ENCODE results near the gene CD28. TPM values are rescaled to one million over a fixed set of nuclear protein-coding genes. Genes with fewer than 3 reads are reported as not detected.

CD28 gene
- total RNA-seq, 1 donor from 2014 or later = not detected

DNA sequence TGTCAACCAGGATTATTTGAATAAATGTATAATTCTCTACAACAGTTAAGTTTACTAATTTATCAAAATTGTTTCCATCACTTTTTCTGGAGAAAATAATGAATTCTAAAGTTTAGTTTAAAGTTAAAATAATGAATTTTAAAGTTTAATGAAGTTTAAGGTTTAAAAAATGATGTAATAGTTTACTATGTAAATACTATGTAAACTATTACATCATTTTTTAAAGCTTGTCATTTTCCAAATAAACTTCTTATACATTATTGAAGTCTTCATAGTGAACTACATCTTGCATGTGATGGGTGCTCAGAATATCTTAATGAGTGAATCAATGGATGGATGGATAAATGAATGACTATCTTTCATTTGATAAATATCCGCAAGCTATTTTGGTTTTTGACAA, 38.8 kb downstream of the CD28 start:
- peaks cover 5% of the 10 kb centered on the region for H3K4me1 Mint-ChIP-seq
- H3K27me3 Mint-ChIP-seq (ENCODE audit: low read depth) = peaks cover 3% of the 10 kb centered on the region
- H3K4me3 Mint-ChIP-seq = no peak overlapping the region
- no peaks in the 10 kb centered on the region for H3K36me3 Mint-ChIP-seq
- TF ChIP-seq, protein P1, sequence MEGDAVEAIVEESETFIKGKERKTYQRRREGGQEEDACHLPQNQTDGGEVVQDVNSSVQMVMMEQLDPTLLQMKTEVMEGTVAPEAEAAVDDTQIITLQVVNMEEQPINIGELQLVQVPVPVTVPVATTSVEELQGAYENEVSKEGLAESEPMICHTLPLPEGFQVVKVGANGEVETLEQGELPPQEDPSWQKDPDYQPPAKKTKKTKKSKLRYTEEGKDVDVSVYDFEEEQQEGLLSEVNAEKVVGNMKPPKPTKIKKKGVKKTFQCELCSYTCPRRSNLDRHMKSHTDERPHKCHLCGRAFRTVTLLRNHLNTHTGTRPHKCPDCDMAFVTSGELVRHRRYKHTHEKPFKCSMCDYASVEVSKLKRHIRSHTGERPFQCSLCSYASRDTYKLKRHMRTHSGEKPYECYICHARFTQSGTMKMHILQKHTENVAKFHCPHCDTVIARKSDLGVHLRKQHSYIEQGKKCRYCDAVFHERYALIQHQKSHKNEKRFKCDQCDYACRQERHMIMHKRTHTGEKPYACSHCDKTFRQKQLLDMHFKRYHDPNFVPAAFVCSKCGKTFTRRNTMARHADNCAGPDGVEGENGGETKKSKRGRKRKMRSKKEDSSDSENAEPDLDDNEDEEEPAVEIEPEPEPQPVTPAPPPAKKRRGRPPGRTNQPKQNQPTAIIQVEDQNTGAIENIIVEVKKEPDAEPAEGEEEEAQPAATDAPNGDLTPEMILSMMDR (IDR thresholded peaks at IDR 0.05; ENCODE audit: unreplicated experiment) = no peak
- H3K27ac Mint-ChIP-seq = no peak overlapping the region
- no peak for DNase-seq (ENCODE audit: low spot score in 2 of 2, unreplicated experiment in 2 of 2)
- H3K9me3 Mint-ChIP-seq = peaks cover 9% of the 10 kb centered on the region

DNA sequence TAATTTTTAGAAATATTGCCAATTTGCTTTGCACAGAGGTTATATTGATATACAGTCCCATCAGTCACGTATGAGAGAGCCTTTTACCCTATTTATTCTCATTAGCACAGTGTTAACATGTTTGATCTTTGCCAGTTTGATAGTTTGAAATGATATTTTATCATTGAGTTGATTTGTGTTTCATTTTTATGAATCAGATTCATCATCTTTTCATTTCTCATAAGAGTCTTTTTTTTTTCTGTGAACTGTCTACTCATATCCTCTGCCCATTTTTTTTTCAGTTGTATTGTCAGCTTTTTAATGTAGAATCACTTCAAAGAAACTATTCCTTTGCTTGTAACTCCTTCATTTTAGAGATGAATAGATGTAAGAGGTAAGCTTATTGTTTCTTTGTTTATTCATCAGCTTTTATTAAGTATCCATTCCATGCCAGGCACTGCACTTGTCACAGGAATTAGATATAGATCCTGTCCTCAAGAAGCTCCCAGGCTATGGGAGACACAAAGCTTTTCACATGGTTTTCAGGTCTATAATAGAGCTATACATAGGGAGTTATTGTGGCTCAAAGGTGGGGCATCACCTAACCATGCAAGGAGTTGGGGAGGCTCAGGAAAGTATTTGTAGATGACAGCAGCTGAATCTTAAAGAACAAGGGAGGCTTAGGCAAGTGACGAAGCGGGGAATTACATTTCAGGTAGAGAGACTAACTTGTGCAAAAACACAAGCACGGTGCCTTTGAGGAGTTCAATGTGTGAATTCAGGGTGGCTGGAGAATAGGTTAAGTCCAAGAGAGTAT, 42.1 kb downstream of the CD28 start:
- H3K36me3 Mint-ChIP-seq = no peaks in the 10 kb centered on the region
- no peaks in the 10 kb centered on the region for H3K4me1 Mint-ChIP-seq
- DNase-seq (ENCODE audit: low spot score in 2 of 2, unreplicated experiment in 2 of 2) = no peak
- H3K4me3 Mint-ChIP-seq = no peak overlapping the region
- peaks cover 14% of the 10 kb centered on the region for H3K9me3 Mint-ChIP-seq
- TF ChIP-seq, protein P1 (IDR thresholded peaks at IDR 0.05; ENCODE audit: unreplicated experiment) = no peak
- no peak overlapping the region for H3K27ac Mint-ChIP-seq
- H3K27me3 Mint-ChIP-seq (ENCODE audit: low read depth) = peaks cover 3% of the 10 kb centered on the region

DNA sequence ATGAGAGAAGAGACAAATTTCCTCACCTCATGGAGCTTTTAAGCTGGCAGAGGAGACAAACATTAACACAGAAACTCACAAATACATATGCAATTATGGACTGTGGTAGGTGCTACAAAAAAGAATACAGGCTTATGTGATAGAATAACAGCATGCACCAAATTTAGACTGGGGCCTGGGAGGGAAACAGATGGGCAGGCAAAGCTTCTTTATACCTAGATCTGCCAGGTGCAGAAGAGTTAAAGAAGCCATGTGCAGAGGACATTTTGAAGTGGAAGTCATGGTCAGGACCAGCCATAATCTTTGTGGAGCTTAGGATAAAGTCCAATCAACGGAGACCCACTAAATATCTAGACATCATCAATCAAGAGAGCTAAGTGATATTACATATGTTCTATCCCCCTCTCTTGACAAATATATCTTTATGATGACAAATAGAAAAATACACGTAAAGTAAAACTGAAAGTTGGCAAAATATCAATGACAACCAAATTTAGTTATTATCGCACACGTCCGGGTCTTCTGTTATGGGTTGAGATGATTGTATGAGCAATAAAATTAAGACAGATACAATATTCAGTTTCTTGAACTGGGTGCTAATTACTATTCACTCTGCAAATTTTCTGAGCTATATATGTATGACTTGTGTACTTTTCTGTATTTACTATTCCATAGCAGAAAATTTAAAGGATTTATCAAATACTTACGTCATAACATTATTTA, 44.1 kb downstream of the CD28 start:
- Mint-ChIP-seq H3K27me3 (ENCODE audit: low read depth) (peaks cover 3% of the 10 kb centered on the region), H3K36me3 (no peaks in the 10 kb centered on the region), H3K4me1 (no peaks in the 10 kb centered on the region), H3K9me3 (peaks cover 21% of the 10 kb centered on the region), H3K27ac (no peak overlapping the region), H3K4me3 (no peak overlapping the region)
- TF ChIP-seq, protein P1 (IDR thresholded peaks at IDR 0.05; ENCODE audit: unreplicated experiment) = no peak
- DNase-seq (ENCODE audit: low spot score in 2 of 2, unreplicated experiment in 2 of 2) = no peak

DNA sequence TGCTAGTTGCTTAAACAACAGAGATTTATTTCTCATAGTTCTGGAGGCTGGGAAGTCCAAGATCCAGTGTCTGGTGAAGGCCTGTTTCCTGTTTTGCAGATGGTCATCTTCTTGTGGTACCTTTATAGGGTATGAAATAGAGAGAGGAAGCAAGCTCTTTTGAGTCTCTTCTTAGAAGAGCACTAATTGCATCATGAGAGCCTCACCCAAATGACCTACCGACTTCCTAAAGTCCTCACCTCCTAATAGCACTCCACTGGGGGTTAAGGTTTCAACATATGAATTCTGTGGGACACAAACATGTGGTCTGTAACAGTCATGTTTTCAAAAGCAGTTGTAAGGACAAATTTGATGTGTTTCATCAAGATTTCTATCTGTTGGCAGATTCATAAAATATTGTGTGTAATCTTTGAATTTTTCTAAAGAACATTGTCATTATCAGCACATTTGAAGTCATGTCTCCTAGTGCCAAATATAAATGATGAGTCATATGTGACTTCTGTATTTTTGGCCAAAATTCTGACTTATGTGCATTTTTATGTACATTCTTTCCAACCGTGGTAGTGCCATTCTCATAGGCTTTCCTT, 45.3 kb downstream of the CD28 start:
- TF ChIP-seq, protein P1 (IDR thresholded peaks at IDR 0.05; ENCODE audit: unreplicated experiment) = no peak
- no peak overlapping the region for H3K4me3 Mint-ChIP-seq
- H3K36me3 Mint-ChIP-seq = peaks cover 6% of the 10 kb centered on the region
- H3K4me1 Mint-ChIP-seq = no peaks in the 10 kb centered on the region
- H3K9me3 Mint-ChIP-seq = peaks cover 32% of the 10 kb centered on the region
- H3K27ac Mint-ChIP-seq = no peak overlapping the region
- peaks cover 3% of the 10 kb centered on the region for H3K27me3 Mint-ChIP-seq (ENCODE audit: low read depth)
- DNase-seq (ENCODE audit: low spot score in 2 of 2, unreplicated experiment in 2 of 2) = no peak

DNA sequence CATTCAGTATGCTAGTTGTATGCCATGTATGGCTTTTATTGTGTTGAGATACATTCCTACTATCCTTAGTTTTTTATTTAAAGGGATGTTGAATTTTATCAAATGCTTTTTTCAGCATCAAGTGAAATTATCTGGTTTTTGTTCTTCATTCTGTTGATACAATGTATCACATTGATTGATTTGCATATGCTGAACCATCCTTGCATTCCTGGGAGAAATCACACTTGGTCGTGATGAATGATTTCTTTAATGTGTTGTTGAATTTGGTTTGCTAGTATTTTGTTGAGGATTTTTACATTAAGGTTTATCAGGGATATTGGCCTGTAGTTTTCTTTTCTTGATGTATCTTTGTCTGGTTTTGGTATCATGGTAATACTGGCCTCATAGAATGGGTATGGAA, 49.7 kb downstream of the CD28 start:
- Mint-ChIP-seq H3K36me3 (peaks cover 8% of the 10 kb centered on the region), H3K27me3 (ENCODE audit: low read depth) (no peaks in the 10 kb centered on the region), H3K4me3 (no peak overlapping the region), H3K9me3 (peaks cover 47% of the 10 kb centered on the region), H3K4me1 (no peaks in the 10 kb centered on the region), H3K27ac (no peak overlapping the region)
- no peak for DNase-seq (ENCODE audit: low spot score in 2 of 2, unreplicated experiment in 2 of 2)
- TF ChIP-seq, protein P1 (IDR thresholded peaks at IDR 0.05; ENCODE audit: unreplicated experiment) = no peak
